A549 (cell line): Measurements from ENCODE around the gene OTOG.
"Not testable (repeated sequence)": the region's sequence is repeated elsewhere in the genome, so short reads cannot be mapped to it uniquely, and the experiment has no call there.

Experiments used
- CEBPB ChIP-seq, 2 experiments: fragments of >200 bp in 1 of 2; sonication (Bioruptor Twin) in 1 of 2; formaldehyde crosslinking in 1 of 2; IDR thresholded peaks; 2 replicates each; pipeline ENCODE4 v1.6.1; 2012 to 2016
- CHD2 ChIP-seq: fragments of 150-350 bp; IDR thresholded peaks from 2 replicates; pipeline ENCODE4 v1.6.1; 2014; ENCODE audit warnings: low read length; ENCODE audit not compliant: partially characterized antibody
- CTCF ChIP-seq: fragments of >200 bp; sonication (Bioruptor Twin); formaldehyde crosslinking; IDR thresholded peaks from 3 replicates; pipeline ENCODE4 v1.5.1; 2016
- FOSL2 ChIP-seq, 2 experiments: fragments of 450-650 bp in 1 of 2; fragments of >200 bp in 1 of 2; sonication (Bioruptor Twin) in 1 of 2; formaldehyde crosslinking; IDR thresholded peaks; 2 replicates each; pipeline versions ENCODE4 v1.5.0 to v1.6.1; 2016 to 2020; ENCODE audit warnings: mild to moderate bottlenecking in 1 of 2, moderate library complexity in 1 of 2
- JUNB ChIP-seq: fragments of >200 bp; sonication (Bioruptor Twin); formaldehyde crosslinking; IDR thresholded peaks from 2 replicates; pipeline ENCODE4 v1.6.1; 2016
- MAFK ChIP-seq: fragments of 450-650 bp; IDR thresholded peaks from 2 replicates; pipeline ENCODE4 v1.6.1; 2014; ENCODE audit not compliant: partially characterized antibody
- NFE2L2 ChIP-seq: fragments of 150-350 bp; conservative IDR thresholded peaks from 2 replicates; pipeline ENCODE4 v1.6.1; 2014; ENCODE audit warnings: low read length
- NPAS2 ChIP-seq: fragments of 250-450 bp; sonication (Bioruptor Pico); IDR thresholded peaks from 2 replicates; pipeline ENCODE4 v1.8.0; 2022; ENCODE audit warnings: mild to moderate bottlenecking, moderate library complexity, borderline replicate concordance
- NR3C1 ChIP-seq: fragments of >200 bp; sonication (Bioruptor Twin); formaldehyde crosslinking; IDR thresholded peaks from 3 replicates; pipeline ENCODE4 v1.6.1; 2017
- PBX3 ChIP-seq: IDR thresholded peaks from 2 replicates; pipeline ENCODE4 v1.6.1; 2012
- SMC3 ChIP-seq: fragments of >200 bp; sonication (Bioruptor Twin); formaldehyde crosslinking; IDR thresholded peaks from 3 replicates; pipeline ENCODE4 v1.6.1; 2018; ENCODE audit warnings: inconsistent platforms
- ZFP36 ChIP-seq: fragments of 450-650 bp; IDR thresholded peaks from 2 replicates; pipeline ENCODE4 v1.6.1; 2014; ENCODE audit warnings: borderline replicate concordance; ENCODE audit not compliant: partially characterized antibody

- not testable (repeated sequence) for TF ChIP-seq MAFK; CTCF; JUNB; PBX3; CEBPB (IDR thresholded peaks at IDR 0.05); NPAS2 (CRISPR knock-in tag); CHD2; NR3C1; NFE2L2; ZFP36; SMC3; FOSL2 (IDR thresholded peaks at IDR 0.05); FOSL2 (CRISPR knock-in tag; IDR thresholded peaks at IDR 0.05)
These were observed 75.7 kb downstream of the OTOG start for GRCh38 chr11:17622711-17623110.
